HG02970 (cell line): ENCODE data around the gene CUX1.

Source experiments
- ATAC-seq: cut with Tn5 transposase; IDR thresholded peaks from one replicate; pipeline ENCODE4 v1.9.1; 2021; ENCODE audit warnings: mild to moderate bottlenecking, moderate library complexity, moderate number of reproducible peaks; ENCODE audit not compliant: unreplicated experiment, low FRiP score

Gene CUX1

DNA sequence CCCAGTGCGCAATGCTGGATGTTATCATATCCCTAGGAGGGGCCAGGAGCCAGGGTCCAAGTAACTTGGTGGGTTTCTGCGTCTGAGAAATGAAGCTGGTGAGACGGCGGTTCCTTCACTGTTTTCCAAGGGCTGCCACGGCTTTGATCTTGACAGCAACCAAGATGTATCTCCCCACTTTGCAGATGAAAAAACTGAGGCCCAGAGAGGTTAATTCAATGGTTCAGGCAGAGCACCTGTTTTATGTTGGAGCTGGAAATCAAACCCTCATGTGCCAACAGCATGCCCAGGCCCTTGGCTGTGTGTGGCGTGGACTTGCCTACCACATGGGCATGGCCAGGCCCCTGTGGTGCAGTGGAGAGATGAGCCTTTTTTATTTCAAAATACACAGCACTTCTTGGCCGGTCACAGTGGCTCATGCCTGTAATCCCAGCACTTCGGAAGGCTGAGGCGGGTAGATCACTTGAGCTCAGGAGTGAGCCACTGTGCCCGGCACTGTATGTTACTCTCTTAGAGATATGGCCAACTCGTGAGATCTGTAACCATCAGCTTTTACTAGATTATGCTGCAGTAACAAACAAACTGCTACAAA is 244.0 kb downstream of the CUX1 start:
- ATAC-seq = no peak

DNA sequence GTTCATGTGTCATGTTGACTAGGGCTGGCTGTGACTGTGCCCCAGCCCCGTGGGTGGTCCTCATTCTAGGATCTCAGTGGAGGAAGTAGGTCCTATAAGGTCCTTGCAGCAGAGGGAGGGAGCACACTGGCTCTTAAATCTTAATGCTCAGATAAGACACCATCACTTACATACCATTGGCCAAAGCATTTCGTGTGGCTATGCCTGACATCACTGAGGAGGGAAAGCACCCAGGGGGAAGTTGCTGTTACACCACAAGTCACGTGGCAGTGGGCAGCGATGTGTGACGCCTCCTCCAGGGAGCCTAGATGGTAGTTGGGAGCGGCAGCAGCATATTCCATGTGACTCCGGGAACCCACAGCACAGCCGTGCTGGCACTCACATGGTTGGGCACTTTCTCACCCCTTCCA is 244.6 kb downstream of the CUX1 start:
- no peak for ATAC-seq

DNA sequence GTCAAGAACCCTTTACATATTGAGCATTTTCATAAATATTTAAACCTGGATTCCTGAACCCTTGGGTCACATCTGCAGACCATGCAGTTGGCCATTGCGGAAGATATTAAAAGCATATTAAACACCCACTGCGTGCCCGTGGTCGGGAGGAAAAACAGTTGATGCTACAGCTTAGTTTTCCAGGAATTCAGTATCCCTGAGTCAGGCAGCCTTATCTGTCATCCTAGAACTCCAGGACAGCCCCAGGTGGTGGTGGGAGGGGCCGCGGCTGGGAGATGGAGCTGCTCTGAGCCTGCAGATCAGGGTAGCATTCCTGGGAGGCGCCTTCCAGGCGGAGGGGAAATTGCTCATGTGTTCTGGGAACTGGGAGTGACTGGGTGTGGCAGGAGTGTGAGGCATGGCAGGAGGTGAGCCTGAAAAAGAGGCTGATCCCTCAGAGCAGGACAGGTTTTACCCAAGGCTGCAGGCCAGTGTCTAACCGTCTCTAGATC is 246.3 kb downstream of the CUX1 start:
- no peak for ATAC-seq

DNA sequence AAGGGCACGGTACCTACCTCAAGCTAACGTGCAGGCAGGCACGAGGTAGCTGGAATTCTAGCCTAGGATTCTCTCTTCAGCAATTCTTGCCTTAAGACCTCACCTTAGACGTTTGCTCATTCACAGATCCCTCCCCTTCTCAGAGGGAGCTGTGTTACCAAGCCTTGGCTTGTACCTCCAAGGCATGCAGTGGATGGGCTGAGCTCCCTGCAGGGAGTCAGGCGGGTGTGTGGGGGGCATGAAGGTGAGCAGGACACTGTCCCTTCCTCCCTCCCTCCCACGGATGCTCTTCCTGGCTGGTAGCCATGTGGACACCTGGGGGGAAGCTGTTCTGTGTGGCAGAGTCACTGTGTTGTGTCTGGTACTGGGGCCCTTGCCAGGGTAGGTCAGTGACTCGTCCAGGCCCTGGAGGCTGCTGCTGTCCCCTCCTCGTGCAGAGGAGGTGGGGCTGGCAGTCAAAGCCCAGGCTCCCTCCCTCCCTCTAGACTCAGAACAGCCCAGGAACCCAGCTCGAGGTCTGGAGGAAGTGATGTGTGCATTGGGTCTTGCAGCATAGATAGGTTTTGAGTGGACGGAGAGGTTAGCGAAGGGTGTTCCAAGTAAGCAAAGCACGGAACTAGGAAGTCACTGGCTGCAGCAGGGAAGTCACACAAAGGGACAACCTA is 247.1 kb downstream of the CUX1 start:
- no peak for ATAC-seq

DNA sequence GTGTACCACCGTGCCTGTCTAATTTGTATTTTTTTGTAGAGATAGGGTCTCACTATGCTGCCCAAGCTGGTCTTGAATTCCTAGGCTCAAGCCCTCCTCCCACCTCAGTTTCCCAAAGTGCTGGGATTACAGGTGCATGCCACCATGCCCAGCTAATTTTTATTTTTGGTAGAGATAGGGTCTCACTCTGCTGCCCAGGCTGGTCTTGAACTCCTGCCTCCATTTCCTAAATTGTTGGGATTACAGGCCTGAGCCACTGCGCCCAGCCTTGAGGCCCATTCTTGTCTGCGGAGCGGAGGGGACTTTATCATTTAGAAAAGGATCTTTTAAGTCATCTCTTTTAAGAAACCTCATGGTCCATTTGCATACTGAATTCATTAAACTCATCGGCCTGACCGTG is 247.8 kb downstream of the CUX1 start:
- no peak for ATAC-seq

DNA sequence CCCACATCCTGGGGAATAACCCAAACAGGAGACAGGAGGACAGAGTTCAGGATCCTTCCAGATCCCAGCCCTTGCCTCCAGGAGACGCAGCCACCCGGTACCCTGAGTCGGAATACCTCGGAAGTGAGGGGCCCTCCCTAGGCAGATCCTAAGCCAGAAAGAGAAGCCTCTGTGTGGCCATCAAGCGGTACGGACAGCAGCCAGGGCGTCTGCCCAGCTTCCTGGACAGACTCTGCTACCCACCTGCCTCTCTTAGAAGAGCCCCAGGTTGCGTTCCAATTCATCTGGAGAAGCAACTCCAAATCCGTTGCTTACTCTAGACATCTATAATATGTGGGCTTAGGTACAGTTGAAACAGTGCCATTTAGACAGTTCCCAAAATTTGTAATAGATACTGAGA is 249.1 kb downstream of the CUX1 start:
- no peak for ATAC-seq

DNA sequence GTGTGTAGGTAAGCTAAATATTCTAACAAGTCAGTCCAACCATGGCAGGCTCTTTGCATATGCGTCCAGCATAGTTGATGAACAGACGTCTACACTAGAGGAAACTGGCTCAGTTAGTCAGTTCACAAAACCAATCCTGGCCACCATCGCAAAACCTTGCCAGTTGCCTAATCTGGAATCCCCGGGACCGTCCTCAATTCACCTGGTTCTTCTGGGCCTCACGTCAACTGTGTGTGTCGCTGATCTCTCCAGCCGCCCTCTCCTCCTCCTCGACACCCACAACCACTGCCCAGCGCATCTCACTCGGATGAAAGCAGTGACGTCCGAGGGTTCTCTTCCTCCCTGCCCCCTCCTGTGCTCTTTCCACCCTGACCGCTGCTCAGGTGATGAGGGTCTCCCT is 251.4 kb downstream of the CUX1 start:
- ATAC-seq = no peak

DNA sequence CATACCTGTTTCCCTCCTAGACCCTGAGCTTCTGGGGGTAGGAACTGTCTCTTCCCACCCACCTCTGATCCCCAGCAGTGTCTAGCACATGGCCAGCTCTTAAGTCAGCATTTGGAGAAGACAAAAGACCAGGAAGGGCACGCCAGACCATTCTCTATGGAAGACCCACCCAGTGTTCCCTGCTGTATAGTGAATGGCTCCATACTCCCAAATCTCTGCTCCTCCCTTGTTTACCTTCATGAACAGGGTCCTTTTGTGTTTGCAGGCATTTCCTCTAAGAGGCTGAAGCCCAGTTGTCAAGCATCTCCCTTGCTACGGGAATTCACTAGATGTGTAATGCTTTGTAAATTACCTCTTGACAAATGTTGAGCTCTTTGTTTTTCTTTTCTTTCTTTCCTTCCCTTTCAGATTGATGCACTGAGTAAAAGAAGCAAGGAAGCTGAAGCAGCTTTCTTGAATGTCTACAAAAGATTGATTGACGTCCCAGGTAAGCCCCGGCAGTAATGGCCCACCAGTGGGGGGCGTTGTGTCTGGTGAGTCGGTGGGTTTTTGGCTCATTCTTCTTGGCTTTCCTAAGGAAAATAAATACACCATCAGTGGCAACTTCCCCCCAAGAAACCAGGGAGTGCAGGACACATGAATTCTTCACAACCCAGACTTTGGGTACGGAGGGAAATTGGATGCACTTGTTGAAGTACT is 252.7 kb downstream of the CUX1 start:
- ATAC-seq = no peak

DNA sequence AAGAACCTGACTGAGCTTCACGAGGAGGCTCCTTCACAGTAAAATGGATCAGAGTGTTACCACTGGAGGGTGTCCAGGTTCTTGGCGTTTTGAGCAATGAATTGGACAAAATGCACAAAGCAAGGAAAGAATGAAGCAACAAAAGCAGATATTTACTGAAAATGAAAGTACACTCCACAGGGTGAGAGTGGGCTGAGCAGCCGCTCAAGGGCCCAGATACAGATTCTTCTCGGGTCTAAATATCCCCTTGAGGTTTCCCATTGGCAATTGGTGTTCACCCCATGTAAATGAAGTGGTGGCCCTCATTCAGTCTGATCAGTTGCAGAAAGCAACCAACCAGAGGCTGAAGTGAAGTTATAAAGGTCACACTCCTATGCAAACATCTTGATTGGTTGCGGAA is 254.6 kb downstream of the CUX1 start:
- ATAC-seq = no peak

DNA sequence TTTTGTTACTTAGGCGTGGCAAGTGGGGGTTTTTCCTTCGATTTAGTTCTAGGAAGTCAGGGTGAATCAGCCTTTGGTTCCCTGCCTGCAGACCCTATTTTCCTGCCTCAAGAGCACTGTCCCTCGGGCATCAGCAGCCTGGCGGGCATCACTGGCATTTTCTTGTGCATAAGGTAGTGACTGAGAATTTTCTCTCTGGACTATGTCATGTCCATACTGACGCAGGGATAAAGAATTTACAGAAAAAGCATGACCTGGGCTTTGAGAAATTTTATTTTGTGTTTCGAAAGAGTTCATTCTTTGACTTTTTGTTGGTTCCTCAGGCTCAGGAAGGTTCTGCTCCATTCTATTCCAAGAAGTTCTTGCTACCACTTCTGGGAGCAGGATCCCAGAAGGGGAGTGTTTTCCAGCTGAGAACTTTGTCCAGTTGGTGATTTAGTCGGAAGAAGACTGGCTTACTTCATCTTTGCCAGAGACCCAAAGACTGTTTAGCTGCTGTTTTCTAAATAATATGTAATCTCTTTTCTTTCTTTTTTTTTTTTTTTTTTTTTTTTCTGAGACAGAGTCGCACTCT is 255.3 kb downstream of the CUX1 start:
- no peak for ATAC-seq

DNA sequence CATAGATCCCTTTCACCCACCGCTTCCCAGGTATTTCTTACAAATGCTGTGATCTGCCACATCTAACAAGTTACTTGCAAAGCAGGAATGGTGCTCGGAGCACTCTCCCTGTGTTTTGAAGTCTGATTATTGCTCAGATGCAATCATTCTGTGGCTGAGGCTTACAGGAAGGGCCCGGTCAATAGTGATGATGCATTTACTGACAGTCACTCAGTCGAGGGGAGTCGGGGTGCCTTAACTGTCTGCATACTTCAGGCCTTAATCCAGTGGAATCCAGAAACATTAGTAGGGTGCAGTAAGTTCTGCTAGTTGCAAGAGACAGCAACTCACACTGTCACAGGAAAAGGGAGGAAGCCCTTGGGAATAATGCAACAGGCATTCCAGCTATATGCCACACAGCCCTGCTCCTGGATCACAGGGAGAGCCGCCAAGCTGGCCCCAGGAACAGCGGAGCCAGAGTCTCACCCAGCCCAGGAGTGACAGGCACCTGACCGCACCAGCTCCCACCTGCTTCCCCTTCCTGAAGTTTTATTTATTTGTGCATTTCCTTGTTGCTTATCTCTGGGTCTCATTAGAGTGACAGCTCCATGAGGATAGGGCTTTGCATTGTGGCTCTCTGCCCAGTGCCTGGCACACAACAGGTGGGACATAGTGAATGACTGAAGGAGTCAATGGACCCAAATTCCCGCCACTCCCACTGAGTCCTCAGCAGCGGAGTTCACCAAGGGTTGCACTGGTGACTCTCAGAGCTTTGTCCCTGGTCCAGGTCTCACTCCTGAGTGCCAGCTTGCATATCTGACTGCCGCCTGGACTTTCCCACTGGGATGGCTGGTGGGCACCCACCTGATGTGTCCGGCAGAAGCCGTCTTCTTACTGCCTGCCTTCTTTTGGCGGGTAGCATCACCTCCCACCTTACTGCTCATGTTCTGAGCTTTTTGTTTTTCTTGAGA is 256.8 kb downstream of the CUX1 start:
- no peak for ATAC-seq

DNA sequence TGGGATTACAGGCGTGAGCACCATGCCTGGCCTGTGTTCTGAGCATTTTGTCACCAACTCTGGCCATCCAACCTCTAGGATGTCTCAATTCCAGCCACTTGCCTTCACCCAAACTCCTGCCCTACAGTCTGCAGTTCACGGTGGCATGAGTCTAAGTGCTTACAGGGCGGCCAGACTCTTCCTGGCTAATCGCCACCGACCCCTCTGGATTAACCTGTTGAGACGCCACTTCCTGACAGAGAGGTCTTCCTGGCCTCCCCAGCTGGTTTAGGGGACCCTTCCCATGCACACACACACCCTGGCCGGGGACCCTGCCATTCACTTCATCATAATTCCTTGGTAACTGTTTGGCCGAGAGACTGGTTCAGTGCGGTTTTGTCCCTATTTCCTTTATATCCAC is 257.7 kb downstream of the CUX1 start:
- no peak for ATAC-seq

DNA sequence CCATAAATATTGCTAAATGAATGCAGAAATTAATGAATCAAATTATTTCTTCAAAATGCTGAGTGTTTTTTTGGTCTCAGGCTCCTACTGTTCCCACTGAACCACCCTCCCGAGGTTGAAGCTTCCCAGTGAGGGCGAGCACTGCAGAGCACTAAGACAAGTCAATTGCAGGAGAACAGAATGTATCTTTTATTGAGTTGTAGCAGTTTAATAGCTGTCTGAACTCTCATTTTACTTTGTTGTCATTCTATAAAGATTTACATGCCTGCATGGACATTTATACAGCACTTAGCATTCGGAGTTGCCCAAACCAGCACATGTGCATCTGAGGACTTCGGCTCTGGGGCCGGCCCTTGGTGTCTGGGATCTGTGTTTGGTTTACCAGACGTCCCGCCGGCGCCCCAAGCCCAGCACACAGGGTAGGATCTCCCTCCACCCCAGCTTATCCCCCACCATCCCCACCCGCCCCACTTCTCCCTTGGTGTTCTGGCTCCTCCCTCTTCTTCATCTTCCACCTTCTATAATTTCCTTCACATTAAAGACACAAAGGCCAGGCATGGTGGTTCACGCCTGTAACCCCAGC is 258.2 kb downstream of the CUX1 start:
- no peak for ATAC-seq

DNA sequence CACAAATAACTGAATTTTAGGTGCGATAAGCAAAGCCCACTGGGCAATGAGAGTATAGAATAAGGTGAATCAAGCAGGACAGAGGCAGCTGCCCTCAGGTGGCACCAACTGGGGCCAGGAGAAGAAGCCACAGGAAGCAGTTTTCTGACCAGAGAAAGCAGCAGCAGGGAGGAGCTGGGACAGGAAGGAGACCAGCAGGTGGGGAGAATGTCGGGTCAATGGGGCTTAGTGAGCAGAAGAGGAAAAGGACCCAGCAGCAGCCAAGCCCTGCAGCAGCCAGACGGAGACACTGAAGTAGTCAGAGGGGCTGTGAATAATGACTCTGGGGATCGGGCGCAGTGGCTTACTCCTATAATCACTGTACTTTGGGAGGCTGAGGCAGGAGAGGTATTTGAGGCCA is 259.7 kb downstream of the CUX1 start:
- no peak for ATAC-seq

DNA sequence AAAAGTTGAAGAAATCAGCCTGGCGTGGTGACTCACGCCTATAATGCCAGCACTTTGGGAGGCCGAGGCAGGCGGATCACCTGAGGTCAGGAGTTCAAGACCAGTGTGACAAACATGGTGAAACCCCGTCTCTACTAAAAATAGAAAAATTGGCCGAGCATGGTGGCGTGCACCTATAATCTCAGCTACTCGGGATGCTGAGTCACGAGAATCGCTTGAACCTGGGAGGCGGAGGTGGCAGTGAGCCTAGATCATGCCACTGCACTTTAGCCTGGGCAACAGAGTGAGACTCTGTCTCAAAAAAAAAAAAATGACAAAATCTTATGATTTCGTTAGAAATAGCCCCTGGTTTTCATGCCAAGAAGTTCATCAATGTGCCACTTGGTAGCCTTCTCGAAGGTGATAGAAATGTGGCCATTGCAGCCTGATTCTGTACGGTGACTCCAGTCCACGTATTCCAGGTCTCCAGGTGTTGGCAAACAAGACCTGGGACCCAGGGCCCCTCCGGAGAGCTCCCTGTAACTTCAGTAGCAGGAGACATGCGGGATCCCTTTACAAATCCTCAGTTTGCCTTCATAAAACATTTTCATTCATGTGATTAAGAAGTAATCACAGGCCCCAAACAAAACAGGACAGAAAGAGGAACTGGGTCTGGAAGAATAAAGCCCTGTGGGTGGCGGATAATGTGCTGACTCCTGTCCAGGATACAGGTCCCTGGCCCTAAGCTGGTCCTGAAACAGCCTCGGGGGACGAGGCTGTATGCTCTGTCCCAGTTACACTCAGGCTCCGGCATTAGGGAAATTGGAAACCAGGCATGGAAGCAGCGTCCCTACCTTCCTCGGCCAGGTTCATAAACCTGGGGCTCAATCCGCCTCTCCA is 262.0 kb downstream of the CUX1 start:
- ATAC-seq = no peak

DNA sequence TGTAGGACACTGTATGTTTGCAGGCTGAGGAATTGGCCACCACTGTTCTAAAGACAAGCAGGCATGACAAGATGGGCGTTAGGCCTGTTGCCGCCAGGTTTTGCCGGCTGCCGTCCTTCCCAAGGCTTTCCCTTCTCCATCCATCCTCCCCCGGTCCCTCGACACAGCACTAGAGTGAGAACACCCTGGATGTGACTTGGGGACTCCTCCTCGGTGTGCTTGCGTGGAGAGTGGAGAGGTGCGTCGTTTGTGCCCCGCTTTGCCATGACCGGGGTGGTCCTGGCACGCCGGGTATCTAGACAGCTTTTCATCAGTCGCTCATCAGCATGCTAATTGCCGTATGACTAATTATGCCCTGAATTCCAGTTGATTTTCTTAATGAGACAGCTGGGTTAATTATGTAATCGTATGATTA is 262.6 kb downstream of the CUX1 start:
- ATAC-seq = no peak

DNA sequence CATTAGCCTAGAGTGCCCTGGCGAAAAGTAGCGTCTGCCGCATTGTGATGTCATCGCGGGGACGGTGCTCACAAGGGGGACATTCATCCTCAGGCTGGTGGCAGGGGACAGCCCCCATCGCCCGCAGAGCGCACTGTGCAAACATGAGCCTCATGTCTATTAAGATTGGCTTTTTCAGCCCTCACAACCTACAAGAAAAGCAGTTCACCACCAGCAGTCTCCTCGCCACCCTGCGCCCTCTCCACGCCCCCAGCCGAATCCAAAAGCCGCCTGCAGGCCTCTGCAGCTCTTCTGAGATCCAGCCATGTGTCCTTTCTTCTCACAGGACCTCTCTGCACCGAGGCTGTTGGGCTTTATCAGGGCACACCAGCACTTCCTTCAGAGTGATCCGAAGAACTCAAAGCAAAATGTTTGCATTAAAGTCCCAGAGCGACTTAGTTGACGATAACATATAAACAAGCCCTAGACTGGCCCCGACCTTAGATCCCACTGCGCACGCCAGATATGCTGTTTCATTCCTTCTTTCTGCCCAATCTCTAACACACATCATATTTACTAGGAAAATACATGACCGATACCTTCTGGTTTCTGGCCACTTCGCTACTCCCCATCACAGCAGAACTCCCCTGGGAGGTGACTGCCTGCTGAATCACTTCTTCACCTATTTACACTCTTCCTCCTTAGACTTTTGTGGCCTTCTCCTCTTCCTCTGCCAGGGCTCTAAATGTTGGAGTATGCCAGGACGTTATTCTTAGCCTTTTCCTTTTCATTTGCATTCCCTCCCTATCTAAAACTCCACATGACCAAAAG is 263.2 kb downstream of the CUX1 start:
- ATAC-seq = no peak

DNA sequence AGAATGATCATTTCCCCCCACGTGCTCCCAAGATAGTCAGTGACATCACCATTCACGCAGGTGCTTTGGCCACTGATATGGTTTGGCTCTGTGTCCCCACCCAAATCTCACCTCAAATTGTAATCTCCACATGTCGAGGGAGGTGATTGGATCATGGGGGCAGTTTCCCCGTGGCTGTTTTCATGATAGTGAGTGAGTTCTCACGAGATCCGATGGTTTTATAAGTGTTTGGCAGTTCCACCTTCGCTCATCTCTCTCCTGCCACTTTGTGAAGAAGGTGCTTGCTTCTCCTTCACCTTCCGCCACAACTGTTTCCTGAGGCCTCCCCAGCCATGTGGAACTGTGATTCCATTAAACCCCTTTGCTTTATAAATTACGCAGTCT is 263.8 kb downstream of the CUX1 start:
- no peak for ATAC-seq
